ENCODE data around the gene PHF2.

GRCh38 chr9:93677048-93677571 is 100.7 kb downstream of the PHF2 start:
- TF ChIP-seq EP300 (IDR thresholded peaks at IDR 0.05): no peak
- TF ChIP-seq CTCF (IDR thresholded peaks at IDR 0.05): no peak
- TF ChIP-seq POLR2A (IDR thresholded peaks at IDR 0.05): no peak

Measured in suprapubic skin (tissue), 3 donors.